ENCODE results near the gene ANKRD36C.
"Not testable (repeated sequence)": the region's sequence is repeated elsewhere in the genome, so short reads cannot be mapped to it uniquely, and the experiment has no call there.

ANKRD36C gene

GRCh38 chr2:95991351-95992094 is at the start of gene ANKRD36C:
Gene ANKRD36C, minus strand, starts transcription at chr2:95991824. Its CDS starts 116 bp downstream, at chr2:95991708.
- peak; percentile 39 for DNase-seq

DNA sequence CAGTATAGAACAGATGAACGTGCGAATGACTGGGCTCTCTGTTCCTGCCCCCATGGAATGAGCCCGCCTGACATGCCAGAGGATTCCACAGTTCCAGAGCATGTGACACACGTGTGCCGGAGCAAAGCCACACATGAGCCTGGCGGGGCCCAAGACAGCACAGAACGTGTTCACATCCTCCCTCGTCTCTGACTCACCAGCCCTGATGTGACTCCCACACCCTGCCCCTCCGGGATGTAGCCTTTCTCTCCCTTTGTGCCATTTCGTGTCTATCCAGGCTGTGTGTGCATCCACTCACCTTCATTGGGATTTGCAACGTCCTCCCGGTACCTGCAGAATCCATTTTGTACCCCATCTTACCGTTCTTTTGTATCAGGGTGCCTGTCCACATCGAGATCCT is 43.9 kb upstream of the ANKRD36C start:
- DNase-seq: not testable (repeated sequence)

DNA sequence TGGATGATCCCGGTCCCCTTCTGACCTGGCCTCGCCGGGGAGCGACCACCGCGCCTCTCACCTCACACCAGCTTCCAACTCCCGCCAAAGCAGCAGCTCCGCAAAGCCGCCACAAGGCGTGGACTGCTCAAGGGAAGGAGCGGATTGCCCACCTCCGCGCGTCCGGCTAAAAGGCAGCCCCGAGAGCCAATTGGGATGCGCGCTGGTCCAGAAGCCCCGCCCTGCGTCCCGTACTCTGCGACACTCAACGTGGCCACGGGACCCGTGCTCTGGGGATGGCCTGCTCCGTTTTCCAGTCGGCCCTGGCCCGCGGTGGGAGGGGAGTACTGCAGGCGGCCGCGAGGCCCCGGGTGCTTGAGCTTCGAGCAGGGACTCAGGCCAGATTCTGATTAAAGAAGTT is 43.2 kb upstream of the ANKRD36C start, which contains the start of gene GPAT2:
Gene GPAT2, minus strand, starts transcription at position 125 of the 400 bp plus-strand sequence. CDS start 2,557 bp downstream, outside the sequence.
- DNase-seq: not testable (repeated sequence)

DNA sequence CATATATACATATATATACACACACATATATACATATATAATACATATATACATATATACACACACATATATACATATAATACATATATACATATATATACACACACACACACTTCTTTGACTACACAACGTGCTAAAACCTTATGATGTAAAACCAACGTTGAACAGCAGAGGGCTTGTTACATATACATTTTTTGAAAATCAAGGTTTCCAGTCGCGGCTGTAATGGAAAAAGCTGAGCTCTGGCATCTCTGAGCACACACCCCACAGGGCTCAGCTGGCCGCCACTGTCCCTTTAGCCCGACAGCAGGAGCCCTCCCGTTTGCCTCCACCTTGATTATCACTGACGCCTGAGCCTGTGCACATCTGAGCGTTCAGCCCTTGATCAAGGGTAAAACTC is 42.4 kb upstream of the ANKRD36C start:
- DNase-seq: not testable (repeated sequence)

DNA sequence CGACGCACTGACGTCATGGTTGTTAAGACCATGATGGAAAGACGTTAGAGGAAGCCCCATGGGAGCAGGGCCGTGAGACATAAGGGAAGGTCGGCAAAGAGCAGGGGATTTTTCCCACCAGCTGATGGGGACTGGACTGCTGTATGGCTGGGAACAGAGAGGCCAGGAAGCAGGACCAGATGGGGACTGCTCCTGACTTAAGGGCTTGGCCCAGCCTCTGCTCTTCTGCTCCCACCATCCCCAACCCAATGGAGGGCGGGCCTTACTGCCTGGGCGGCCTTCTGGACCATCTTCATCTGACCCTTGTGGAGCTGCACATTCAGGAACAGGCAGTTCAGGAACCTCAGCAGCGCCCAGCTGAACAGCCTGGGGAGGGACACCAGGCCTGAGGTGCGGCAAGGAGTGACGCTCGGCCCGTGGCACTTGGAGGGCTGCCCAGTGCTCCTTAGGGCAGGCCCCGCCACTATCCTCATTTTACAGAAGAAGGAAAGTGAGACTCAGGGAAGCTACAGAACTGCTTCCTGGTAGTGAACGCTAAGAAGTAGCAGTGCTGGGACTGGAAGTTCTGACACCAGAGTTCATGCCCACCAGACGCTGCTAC is 36.2 kb upstream of the ANKRD36C start:
- DNase-seq: not testable (repeated sequence)

DNA sequence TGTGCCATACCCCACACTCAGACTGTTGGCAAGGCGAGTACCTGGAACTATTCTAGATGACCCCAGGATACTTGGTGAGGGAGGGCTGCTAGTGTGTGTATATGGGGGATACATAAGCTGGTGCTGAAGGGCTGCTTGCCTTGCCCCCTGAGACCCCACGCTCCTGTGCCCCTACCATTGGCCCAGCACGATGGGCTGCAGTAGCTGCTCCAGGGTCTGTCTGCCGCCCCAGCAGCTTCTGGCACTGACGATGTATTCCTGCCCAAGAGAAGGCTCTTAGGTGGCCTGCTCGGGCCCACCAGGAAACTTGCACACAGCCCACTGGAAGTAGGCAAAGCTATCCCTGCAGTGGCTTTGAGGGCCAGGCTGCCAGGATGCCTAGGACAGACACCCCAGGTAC is 34.1 kb upstream of the ANKRD36C start:
- not testable (repeated sequence) for DNase-seq

GRCh38 chr2:96025194-96025492 is 33.5 kb upstream of the ANKRD36C start:
- DNase-seq: no peak

DNA sequence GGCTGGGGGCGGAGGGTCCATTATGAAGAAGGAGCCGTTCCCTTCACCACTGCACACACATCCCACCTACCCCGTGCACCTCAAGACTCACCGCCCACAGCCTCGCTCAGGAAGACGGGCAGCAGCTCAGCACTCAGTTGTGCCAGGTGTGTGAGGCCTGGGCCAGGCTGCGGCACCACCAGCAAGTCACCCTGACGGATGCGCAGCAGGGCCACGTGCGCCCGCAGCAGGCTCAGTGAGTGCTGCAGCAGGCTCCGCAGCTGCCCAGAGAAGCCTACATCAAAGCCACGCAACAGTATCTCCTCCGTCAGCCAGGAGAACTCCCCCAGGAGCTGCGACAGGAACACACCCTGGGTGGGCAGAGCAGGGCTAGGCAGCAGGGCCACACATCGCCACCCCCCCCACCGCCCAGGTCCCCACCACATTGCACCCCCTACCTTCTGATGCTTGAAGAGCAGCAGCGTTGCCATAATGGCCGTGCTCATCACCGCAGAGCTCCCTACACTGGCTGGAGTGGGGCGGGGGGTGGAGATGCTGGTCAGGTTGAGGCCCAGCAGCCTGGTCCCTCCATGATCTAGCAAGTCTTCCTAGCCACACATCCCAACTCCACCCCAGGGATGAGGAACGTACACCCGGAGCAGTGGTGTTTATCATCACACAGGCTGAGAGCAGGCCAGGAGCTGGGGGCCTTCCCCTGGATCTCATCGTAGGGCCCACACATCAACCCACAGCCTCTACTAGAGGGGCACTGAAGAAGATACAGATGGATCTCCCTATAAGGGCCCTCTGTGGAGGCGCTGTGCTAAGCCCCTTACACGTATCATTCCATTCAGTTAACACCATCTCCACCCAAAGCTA is 32.9 kb upstream of the ANKRD36C start:
- DNase-seq: no peak

DNA sequence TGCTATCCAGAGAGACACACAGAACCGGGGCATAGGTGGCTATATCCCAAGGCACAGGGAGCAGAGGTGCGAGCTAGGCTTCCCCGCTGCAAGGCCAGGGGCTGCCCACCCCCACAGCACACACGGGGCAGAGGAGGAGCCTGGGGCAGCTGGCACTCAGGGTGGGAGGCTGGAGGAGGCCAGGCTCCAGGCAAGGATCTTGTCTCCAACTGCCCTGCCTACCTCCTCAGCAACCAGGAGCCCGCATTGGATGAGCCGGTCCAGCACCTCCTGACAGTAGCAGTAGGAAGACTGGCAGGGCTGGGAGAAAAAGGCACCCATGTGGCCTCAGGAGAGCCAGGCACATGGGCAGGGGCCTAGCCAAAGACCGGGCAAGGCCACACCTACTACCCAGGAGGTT is 32.1 kb upstream of the ANKRD36C start:
- DNase-seq: not testable (repeated sequence)

- DNase-seq: peak; percentile 78
Observed at GRCh38 chr2:96022701-96023447, 31.2 kb upstream of the ANKRD36C start.

DNA sequence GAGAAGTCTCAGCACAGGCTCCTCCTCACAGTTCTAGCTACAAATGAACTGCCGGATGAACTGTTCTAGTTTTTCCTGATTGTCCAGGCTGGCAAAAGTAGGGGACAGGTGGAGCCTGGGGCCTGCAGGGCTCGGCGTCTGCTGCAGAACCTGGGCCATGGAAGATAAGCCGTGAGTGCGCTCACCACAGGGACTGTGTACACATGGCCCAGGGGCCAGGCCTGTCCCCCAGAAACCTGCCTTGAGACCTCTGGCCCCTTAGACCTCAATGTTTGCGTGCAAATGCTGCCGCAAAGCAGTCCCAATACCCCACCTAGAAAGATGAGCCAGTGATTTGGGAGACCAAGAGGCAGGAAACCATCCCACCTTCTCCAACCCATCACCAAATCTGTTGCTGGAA is 30.5 kb upstream of the ANKRD36C start:
- DNase-seq: not testable (repeated sequence)

GRCh38 chr2:96021142-96021541 is 29.5 kb upstream of the ANKRD36C start:
- not testable (repeated sequence) for DNase-seq

GRCh38 chr2:96019909-96020590 is 28.4 kb upstream of the ANKRD36C start:
- not testable (repeated sequence) for DNase-seq

- not testable (repeated sequence) for DNase-seq
Observed at GRCh38 chr2:96016321-96016720, 24.7 kb upstream of the ANKRD36C start.

GRCh38 chr2:96012792-96013264 is 21.2 kb upstream of the ANKRD36C start:
- DNase-seq: not testable (repeated sequence)

GRCh38 chr2:96012086-96012791 is 20.6 kb upstream of the ANKRD36C start:
- not testable (repeated sequence) for DNase-seq

- DNase-seq: peak; percentile 45
Observed at GRCh38 chr2:96011129-96011455, 19.5 kb upstream of the ANKRD36C start.

GRCh38 chr2:96010320-96011128 is 18.9 kb upstream of the ANKRD36C start:
- DNase-seq: peak; percentile 85

GRCh38 chr2:96009833-96010232 is 18.2 kb upstream of the ANKRD36C start:
- DNase-seq: not testable (repeated sequence)

GRCh38 chr2:96008051-96008450 is 16.4 kb upstream of the ANKRD36C start:
- not testable (repeated sequence) for DNase-seq
